CD4-positive, CD25-positive, alpha-beta regulatory T cell (primary cell): ENCODE measurements around the gene CCDC18. TPM values are rescaled to one million over a fixed set of nuclear protein-coding genes. Genes with fewer than 3 reads are reported as not detected.

Experiments
- ATAC-seq, 2 donors: fragments of 150-1000 bp; cut with Tn5 transposase; one replicate each; pipeline ENCODE4 v1.10.0; 2021; ENCODE audit warnings: low read depth in 2 of 2, moderate number of reproducible peaks in 2 of 2, moderate library complexity in 1 of 2
- DNase-seq, 3 donors: peaks; one replicate each; pipeline versions ENCODE4 v3.0.0 to v3.0.0-alpha.2; 2012 to 2022; ENCODE audit warnings: mixed read lengths in 1 of 3
- H3K27ac ChIP-seq: one replicate; pipeline ENCODE4 v1.7.0; 2013; ENCODE audit warnings: mild to moderate bottlenecking, low read length; ENCODE audit not compliant: insufficient read depth, poor library complexity, severe bottlenecking
- H3K27me3 ChIP-seq: one replicate; pipeline ENCODE4 v1.7.0; 2013; ENCODE audit warnings: low read length; ENCODE audit not compliant: control insufficient read depth, insufficient read depth
- H3K36me3 ChIP-seq: one replicate; pipeline ENCODE4 v1.7.0; 2013; ENCODE audit warnings: mild to moderate bottlenecking, low read length, moderate library complexity; ENCODE audit not compliant: control insufficient read depth, insufficient read depth
- H3K4me1 ChIP-seq: 2 replicates; pipeline ENCODE4 v1.7.0; 2013; ENCODE audit warnings: mild to moderate bottlenecking, low read length; ENCODE audit not compliant: insufficient read depth, control insufficient read depth, poor library complexity, severe bottlenecking
- H3K4me3 ChIP-seq: one replicate; pipeline ENCODE4 v1.7.0; 2013; ENCODE audit warnings: low read depth, mild to moderate bottlenecking, low read length, moderate library complexity
- H3K9me3 ChIP-seq, 2 experiments: 1 replicate in 1 of 2; 2 replicates in 1 of 2; pipeline ENCODE4 v1.7.0; 2013; ENCODE audit warnings: low read length in 2 of 2, mild to moderate bottlenecking in 1 of 2, moderate library complexity in 1 of 2; ENCODE audit not compliant: control insufficient read depth in 2 of 2
- H3K27ac Mint-ChIP-seq, 3 donors: one replicate each; pipeline ENCODE4 v1.8.0; 2020 to 2022; ENCODE audit warnings: mild to moderate bottlenecking in 3 of 3, mixed read lengths in 3 of 3, moderate library complexity in 2 of 3
- H3K27me3 Mint-ChIP-seq: one replicate; pipeline ENCODE4 v1.8.0; 2022; ENCODE audit warnings: mild to moderate bottlenecking, mixed read lengths
- H3K36me3 Mint-ChIP-seq: one replicate; pipeline ENCODE4 v1.8.0; 2020; ENCODE audit warnings: mixed read lengths
- H3K4me1 Mint-ChIP-seq, 4 donors: one replicate each; pipeline ENCODE4 v1.8.0; 2020 to 2022; ENCODE audit warnings: mixed read lengths in 4 of 4, mild to moderate bottlenecking in 1 of 4
- H3K4me3 Mint-ChIP-seq, 4 donors: one replicate each; pipeline ENCODE4 v1.8.0; 2020 to 2022; ENCODE audit warnings: mild to moderate bottlenecking in 4 of 4, mixed read lengths in 4 of 4, moderate library complexity in 3 of 4
- H3K9me3 Mint-ChIP-seq, 7 donors: one replicate each; pipeline ENCODE4 v1.8.0; 2020 to 2022; ENCODE audit warnings: mixed read lengths in 7 of 7, mild to moderate bottlenecking in 3 of 7, moderate library complexity in 2 of 7
- polyA plus RNA-seq, 4 donors: library from polyadenylated mRNA; unstranded; fragments of 300-500 nt; fragmentation: Illumina TruSeq; gene quantifications; one replicate each; pipeline ENCODE4 v1.2.3, GENCODE V29; 2021
- total RNA-seq: library from RNA; stranded (reverse); gene quantifications from one replicate; pipeline ENCODE4 v1.2.3, GENCODE V29; 2022

Gene CCDC18
- total and polyA plus RNA-seq, 5 donors from 2014 or later = 3.6 to 8.8 (median 4.5) TPM

DNA sequence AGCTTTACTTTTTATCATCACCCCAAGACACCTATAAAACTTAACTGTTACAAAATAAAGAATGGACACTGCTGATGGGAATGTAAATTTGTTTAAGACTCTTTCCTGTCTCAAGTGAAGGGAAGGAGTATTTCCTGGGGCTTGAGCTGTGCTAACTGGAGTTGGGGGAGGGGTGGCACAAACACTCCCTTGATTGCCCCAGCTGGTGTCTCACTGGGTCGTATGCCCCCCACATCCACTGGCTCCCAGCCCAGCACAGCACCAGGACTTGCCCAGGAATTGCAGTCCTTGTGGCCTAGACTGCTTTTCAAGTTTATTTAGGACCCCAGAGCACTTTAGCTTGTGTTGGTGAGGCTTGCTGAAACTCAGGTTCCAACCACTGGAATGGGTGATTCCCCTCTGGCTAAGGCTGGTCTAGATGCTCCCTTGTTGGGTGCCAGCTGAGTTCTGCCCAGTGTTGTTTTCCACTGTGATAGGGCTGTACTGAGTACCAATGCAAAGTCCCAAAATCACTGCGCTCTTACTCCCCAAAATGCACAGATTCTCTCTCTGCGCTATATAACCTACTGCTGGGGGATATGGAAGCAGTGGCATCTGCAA is 116.1 kb downstream of the CCDC18 start:
- ATAC-seq = no peak
- Mint-ChIP-seq H3K4me3 (no peak overlapping the region), H3K36me3 (peaks cover 20% of the 10 kb centered on the region), H3K4me1 (peaks cover 0 to 12% (median 5%) of the 10 kb centered on the region in 4 donors), H3K9me3 (no peaks in the 10 kb centered on the region), H3K27ac (peak overlapping the region in 1 of 3 donors; percentile 43), H3K27me3 (no peaks in the 10 kb centered on the region)
- no peaks in the 10 kb centered on the region for H3K9me3 ChIP-seq
- H3K27me3 ChIP-seq = no peaks in the 10 kb centered on the region
- no peak overlapping the region for H3K27ac ChIP-seq
- no peak for DNase-seq
- no peaks in the 10 kb centered on the region for H3K4me1 ChIP-seq
- no peak overlapping the region for H3K4me3 ChIP-seq
- H3K36me3 ChIP-seq = peaks cover 3% of the 10 kb centered on the region

DNA sequence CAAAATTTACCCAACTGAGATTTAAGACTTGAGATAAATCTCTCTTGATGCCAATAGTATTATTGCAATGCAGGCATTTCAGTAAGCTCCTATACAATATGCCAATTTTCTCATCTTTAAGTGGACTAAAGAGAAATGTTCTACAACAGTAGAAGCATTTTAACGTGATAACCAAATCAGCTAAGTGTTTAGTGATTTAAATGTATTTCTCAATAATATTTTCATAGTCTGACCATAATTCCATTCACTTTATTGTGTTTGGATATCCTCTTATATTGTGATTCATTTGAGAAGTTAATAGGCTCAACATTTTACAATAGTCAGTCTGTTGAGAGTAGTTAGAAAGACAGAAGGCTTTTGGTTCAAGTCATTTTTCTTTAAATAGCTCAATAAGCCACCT is 120.6 kb downstream of the CCDC18 start:
- peaks cover 3% of the 10 kb centered on the region for H3K36me3 ChIP-seq
- H3K4me1 ChIP-seq = no peaks in the 10 kb centered on the region
- no peaks in the 10 kb centered on the region for H3K9me3 ChIP-seq
- H3K4me3 ChIP-seq = no peak overlapping the region
- H3K27ac ChIP-seq = no peak overlapping the region
- Mint-ChIP-seq H3K4me1 (peaks cover 3 to 7% (median 5%) of the 10 kb centered on the region in 4 donors), H3K36me3 (peaks cover 16% of the 10 kb centered on the region), H3K27ac (no peak overlapping the region), H3K4me3 (no peak overlapping the region), H3K9me3 (peaks cover 0 to 1% (median 0%) of the 10 kb centered on the region in 7 donors), H3K27me3 (no peaks in the 10 kb centered on the region)
- DNase-seq (no peak), ATAC-seq (no peak)
- no peaks in the 10 kb centered on the region for H3K27me3 ChIP-seq

DNA sequence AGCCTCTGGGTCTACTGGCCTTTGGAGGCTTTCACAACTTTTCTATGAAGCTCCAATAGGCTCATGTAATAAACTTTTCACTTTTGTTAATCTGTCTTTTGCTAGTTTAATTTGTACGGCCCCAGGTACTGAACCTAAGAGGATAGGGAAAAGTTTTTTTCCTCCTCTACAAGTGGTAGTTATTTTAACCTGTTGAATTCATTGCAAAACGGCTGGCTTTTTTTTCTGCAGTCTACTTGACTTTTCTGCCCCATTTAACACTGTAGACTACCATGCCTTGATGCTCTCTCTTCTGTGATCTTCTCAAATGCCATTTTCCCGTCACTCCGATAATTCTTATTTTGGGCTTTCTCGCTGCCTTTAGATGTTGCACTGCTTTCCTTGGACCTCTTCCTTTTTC is 121.6 kb downstream of the CCDC18 start:
- no peaks in the 10 kb centered on the region for H3K27me3 ChIP-seq
- peaks cover 3% of the 10 kb centered on the region for H3K36me3 ChIP-seq
- no peak overlapping the region for H3K4me3 Mint-ChIP-seq
- peaks cover 16% of the 10 kb centered on the region for H3K36me3 Mint-ChIP-seq
- DNase-seq (no peak), ATAC-seq (no peak)
- H3K27ac Mint-ChIP-seq = no peak overlapping the region
- H3K27me3 Mint-ChIP-seq = no peaks in the 10 kb centered on the region
- H3K4me3 ChIP-seq = no peak overlapping the region
- no peaks in the 10 kb centered on the region for H3K9me3 ChIP-seq
- peaks cover 0 to 1% (median 0%) of the 10 kb centered on the region in 7 donors for H3K9me3 Mint-ChIP-seq
- no peaks in the 10 kb centered on the region for H3K4me1 ChIP-seq
- H3K27ac ChIP-seq = no peak overlapping the region
- H3K4me1 Mint-ChIP-seq = peaks cover 2 to 7% (median 4%) of the 10 kb centered on the region in 4 donors

DNA sequence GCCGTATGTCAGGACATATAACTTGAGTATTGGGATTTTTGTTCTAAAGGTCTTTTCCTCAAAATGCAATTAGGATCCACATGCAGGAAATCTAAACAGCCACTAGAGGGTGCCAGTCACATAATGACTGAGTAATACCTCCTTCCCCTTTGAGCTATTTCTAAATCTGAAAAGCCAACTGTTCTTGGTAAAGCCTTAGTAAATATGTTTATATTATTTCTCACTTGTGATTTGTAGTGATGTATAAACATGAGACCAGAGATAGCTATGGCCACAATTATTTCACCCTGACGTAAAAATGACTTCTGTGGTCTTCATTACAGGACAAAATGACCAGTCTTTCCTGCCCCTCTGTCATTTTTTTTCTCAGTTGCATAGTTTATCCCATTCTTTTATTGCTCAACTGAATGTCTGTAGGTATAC is 124.2 kb downstream of the CCDC18 start:
- ATAC-seq = peak in 1 of 2 donors; percentile 65

DNA sequence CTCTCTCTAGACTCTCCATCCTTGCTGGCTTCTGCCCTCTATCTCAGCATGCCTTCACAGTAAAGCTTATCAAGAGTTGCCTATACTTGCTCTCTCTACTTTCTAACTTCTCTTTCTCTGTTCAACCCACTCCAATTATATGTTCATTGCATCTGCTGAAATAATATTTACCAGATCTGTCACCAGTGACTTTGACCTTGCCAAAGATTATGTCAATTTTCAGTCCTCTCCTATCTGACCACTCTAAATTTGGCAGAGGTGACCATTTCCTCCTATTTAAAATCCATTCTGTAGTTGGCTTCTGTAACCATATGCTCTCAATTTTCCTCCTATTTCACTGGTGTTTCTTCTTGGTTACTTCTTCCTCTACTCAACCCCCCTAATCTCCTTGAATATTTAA is 126.4 kb downstream of the CCDC18 start:
- Mint-ChIP-seq H3K9me3 (peaks cover 0 to 1% (median 0%) of the 10 kb centered on the region in 7 donors), H3K27me3 (no peaks in the 10 kb centered on the region), H3K4me1 (peaks cover 2 to 10% (median 5%) of the 10 kb centered on the region in 4 donors), H3K4me3 (no peak overlapping the region), H3K36me3 (peaks cover 13% of the 10 kb centered on the region), H3K27ac (no peak overlapping the region)
- Histone ChIP-seq H3K27ac (no peak overlapping the region), H3K4me1 (no peaks in the 10 kb centered on the region), H3K27me3 (no peaks in the 10 kb centered on the region), H3K4me3 (no peak overlapping the region), H3K9me3 (no peaks in the 10 kb centered on the region), H3K36me3 (no peaks in the 10 kb centered on the region)
- ATAC-seq = no peak
- no peak for DNase-seq

More for the DNA sequence above, 124.2 kb downstream of the CCDC18 start:
- Mint-ChIP-seq H3K4me1 (peaks cover 2 to 7% (median 4%) of the 10 kb centered on the region in 4 donors), H3K27me3 (no peaks in the 10 kb centered on the region), H3K4me3 (no peak overlapping the region), H3K27ac (no peak overlapping the region), H3K36me3 (peaks cover 9% of the 10 kb centered on the region), H3K9me3 (peaks cover 0 to 1% (median 0%) of the 10 kb centered on the region in 7 donors)
- Histone ChIP-seq H3K9me3 (no peaks in the 10 kb centered on the region), H3K36me3 (no peaks in the 10 kb centered on the region), H3K27ac (no peak overlapping the region), H3K27me3 (no peaks in the 10 kb centered on the region), H3K4me1 (no peaks in the 10 kb centered on the region), H3K4me3 (no peak overlapping the region)
- DNase-seq = peak; percentile 30 to 71 (median 65)

DNA sequence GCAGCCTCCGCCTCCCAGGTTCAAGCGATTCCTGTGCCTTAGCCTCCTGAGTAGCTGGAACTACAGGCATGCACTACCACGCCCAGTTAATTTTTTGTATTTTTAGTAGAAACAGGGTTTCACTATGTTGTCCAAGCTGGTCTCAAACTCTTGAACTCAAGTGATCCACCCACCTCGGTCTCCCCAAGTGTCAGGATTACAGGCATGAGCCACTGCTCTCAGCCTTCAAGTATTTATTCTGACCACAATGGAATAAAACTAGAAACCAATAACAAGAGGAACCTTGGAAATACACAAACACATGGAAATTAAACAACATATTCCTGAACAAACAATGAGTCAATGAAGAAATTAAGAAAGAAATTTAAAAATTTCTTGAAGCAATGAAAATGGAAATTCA is 132.5 kb downstream of the CCDC18 start:
- Histone ChIP-seq H3K9me3 (no peaks in the 10 kb centered on the region), H3K27ac (no peak overlapping the region), H3K4me1 (no peaks in the 10 kb centered on the region), H3K27me3 (no peaks in the 10 kb centered on the region), H3K4me3 (no peak overlapping the region), H3K36me3 (no peaks in the 10 kb centered on the region)
- DNase-seq (no peak), ATAC-seq (no peak)
- no peak overlapping the region for H3K4me3 Mint-ChIP-seq
- no peaks in the 10 kb centered on the region for H3K27me3 Mint-ChIP-seq
- H3K9me3 Mint-ChIP-seq = no peaks in the 10 kb centered on the region
- no peak overlapping the region for H3K27ac Mint-ChIP-seq
- H3K4me1 Mint-ChIP-seq = peaks cover 0 to 9% (median 6%) of the 10 kb centered on the region in 4 donors
- H3K36me3 Mint-ChIP-seq = peaks cover 12% of the 10 kb centered on the region

DNA sequence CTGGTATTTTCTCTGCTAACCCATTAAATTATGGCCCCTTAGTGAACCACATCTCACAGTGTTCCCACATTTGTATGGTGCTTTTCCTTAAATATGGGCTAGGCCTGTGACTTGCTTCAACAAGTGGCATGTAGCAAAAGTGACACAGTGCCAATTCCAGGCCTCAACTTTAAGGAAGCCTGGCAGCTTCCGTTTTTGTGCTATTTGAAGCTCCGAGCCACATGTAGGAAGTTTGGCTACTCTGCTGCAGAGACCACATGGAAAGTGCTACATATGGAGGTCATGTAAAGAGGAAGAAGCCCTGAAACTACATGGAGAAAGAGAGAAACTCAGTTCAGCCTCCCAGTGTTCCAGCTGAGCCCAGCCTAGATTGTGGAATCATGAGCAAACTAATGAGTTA is 136.7 kb downstream of the CCDC18 start:
- Histone ChIP-seq H3K27ac (no peak overlapping the region), H3K4me3 (no peak overlapping the region), H3K36me3 (no peaks in the 10 kb centered on the region), H3K9me3 (no peaks in the 10 kb centered on the region), H3K4me1 (no peaks in the 10 kb centered on the region), H3K27me3 (no peaks in the 10 kb centered on the region)
- Mint-ChIP-seq H3K4me1 (peaks cover 0 to 9% (median 5%) of the 10 kb centered on the region in 4 donors), H3K36me3 (peaks cover 15% of the 10 kb centered on the region), H3K27ac (no peak overlapping the region), H3K27me3 (no peaks in the 10 kb centered on the region), H3K9me3 (no peaks in the 10 kb centered on the region), H3K4me3 (no peak overlapping the region)
- DNase-seq = no peak
- no peak for ATAC-seq

DNA sequence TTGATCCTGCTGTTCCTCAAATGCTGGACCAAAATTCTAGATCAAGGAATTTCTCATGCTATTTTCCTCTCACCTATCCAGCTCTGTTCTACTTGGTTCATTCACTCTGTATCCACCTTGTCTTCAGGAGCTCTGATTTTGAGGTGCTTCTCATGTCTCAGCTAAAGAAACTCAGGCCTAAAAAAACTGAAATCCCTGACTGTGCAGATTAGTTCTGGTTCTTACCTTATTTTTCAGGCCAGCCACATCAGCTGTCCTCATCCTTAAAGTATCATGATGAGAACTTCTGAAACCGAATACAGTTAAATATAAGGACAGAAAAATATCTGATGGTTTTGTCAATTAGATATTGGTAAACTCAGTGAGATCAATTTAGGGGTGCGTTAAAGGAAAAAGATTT is 137.4 kb downstream of the CCDC18 start:
- ATAC-seq (no peak), DNase-seq (no peak)
- peaks cover 0 to 9% (median 5%) of the 10 kb centered on the region in 4 donors for H3K4me1 Mint-ChIP-seq
- no peak overlapping the region for H3K27ac ChIP-seq
- H3K36me3 ChIP-seq = no peaks in the 10 kb centered on the region
- no peaks in the 10 kb centered on the region for H3K4me1 ChIP-seq
- H3K9me3 Mint-ChIP-seq = no peaks in the 10 kb centered on the region
- H3K9me3 ChIP-seq = no peaks in the 10 kb centered on the region
- H3K4me3 ChIP-seq = no peak overlapping the region
- peaks cover 13% of the 10 kb centered on the region for H3K36me3 Mint-ChIP-seq
- no peaks in the 10 kb centered on the region for H3K27me3 ChIP-seq
- H3K27me3 Mint-ChIP-seq = no peaks in the 10 kb centered on the region
- H3K4me3 Mint-ChIP-seq = no peak overlapping the region
- H3K27ac Mint-ChIP-seq = no peak overlapping the region
